A172 (cell line): ENCODE data around the gene TBC1D4. TPM values are rescaled to one million over a fixed set of nuclear protein-coding genes. Genes with fewer than 3 reads are reported as not detected.

Source experiments
- DNase-seq: peaks from one replicate; pipeline ENCODE4 v3.0.0-alpha.2; 2015; ENCODE audit warnings: low spot score
- total RNA-seq: library from RNA; depleted of rRNA; stranded (reverse); fragments of >200 nt; shearing (Covaris generic); gene quantifications from 2 replicates; pipeline ENCODE4 v1.2.3, GENCODE V29; 2014

The TBC1D4 gene
- total RNA-seq, 1 experiment from 2014 or later, result 5.9 TPM

GRCh38 chr13:75393839-75394520 is 88.0 kb downstream of the TBC1D4 start:
- DNase-seq, result no peak

DNA sequence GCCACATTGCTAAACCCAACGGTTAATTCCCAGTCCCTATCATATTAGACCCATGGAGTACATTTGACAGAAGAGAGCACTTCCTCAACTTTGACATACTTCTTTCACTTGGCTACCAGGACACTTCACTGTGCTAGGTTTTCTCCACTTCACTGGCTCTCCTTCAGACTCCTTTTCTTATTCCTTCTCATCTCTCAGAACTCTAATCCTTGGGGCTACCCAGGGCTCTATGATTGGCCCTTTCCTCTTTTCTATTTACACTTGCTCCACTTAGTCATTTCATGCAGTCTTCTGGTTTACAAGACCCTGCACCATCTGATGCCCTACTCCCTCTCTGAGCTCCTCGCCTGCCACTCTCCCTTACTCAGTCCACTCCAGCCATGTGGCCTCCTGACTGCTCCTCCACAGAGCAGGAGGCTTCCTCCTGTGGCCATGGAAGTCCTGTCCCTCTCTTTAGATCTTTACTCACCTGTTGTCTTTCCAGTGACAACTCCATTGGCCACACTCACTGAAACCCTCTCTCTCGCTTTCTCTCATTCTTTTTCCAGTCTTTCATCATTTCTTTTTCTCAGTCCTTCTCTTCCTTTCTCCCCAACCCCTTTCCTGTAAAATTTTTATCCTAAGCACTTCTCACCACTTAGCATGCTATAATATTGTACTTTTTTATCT is 90.4 kb downstream of the TBC1D4 start:
- DNase-seq, result no peak

DNA sequence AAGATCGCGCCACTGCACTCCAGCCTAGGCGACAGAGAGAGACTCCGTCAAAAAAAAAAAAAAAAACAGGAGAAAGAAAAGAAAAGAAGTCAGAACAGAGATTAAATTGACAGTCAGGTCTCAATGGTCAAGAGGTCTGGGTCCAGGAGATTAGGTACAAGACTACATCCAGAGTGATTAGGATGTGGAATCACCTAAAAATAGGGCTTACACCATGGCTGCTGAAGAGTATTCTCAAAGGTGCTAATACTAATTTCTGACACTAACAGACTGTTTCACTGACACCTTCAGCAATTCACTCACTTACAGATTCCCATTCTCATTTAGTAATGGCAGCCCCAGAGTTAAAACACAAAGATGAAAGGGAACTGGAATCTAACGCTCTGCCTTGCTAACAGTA is 91.7 kb downstream of the TBC1D4 start:
- no peak for DNase-seq

DNA sequence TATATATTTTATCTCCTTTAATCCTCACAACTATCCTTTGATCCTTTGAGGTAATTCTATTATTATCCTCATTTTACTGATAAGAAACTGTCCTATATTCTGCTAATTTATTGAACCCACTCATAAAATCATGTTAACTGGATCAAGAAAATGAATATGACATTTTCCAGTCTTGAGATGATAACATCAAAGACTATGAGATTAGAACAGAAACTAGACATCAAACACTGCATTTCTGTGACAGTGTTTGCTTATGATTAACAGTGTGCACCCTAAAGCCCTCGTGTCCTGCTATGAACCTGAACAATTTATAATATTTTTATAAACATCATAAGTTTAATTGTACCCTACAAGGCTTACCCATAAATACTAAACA is 96.3 kb downstream of the TBC1D4 start:
- DNase-seq, result no peak

DNA sequence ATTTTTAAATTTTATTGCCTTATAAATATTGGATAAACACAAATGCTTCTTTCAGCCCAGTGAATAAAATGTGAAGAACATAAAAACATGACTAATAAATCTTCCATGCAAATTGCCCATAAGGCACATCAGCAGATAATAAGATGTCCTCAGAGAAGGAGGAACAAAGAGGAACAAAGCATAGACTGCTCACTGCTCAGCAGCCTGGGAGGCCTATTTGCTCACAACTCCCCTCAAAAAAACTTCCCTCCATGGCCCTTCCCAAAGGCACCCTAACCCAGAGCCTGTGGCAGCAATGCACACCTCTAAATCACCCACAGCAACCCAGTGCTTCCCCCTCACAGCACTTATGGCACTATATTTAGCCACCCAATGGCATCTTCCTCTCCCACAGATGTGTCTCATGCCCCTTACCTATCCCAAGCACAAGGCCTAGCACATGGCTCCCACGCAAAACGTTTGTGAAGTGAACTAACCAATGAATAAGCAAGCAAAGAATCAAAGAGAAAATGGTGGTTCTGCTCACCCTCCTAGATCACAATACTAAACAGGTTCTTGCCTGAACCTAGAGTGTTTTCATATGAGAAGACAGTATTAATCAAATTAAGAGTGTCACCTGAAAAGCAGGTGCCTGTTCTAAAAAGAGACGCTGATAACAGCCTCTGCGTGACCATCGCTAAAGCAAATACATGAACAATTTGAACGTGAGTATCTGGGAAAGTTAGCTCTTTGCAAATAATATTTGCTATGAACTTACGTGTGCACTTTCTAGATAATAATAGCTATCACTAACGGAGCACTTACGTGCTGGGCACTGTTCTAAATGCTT is 96.9 kb downstream of the TBC1D4 start:
- DNase-seq, result no peak

DNA sequence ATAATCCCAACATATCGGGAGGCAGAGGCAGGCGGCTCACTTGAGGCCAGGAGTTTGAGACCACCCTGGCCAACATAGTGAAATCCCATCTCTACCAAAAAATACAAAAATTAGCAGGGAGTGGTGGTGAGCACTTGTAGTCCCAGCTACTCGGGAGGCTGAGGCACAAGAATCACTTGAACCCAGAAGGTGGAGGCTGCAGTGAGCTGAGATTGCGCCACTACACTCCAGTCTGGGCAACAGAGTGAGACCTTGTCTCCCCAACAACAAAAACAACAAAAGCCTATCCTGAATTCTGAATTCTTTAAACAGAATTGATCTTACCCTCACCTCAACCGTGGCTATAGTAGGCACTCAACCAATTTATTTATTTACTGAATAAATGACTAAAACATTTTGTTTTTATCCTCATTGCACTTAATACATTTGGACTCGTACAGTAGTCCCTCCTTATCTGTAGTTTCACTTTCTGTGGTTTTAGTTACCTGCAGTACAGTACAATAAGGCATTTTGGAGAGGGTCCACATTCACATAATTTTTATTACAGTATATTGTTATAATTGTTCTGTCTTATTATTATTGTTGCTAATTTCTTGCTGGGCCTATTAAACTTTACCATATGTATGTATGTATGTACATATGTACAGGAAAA is 98.8 kb downstream of the TBC1D4 start:
- no peak for DNase-seq

GRCh38 chr13:75378301-75378700 is 103.7 kb downstream of the TBC1D4 start:
- DNase-seq, result no peak

DNA sequence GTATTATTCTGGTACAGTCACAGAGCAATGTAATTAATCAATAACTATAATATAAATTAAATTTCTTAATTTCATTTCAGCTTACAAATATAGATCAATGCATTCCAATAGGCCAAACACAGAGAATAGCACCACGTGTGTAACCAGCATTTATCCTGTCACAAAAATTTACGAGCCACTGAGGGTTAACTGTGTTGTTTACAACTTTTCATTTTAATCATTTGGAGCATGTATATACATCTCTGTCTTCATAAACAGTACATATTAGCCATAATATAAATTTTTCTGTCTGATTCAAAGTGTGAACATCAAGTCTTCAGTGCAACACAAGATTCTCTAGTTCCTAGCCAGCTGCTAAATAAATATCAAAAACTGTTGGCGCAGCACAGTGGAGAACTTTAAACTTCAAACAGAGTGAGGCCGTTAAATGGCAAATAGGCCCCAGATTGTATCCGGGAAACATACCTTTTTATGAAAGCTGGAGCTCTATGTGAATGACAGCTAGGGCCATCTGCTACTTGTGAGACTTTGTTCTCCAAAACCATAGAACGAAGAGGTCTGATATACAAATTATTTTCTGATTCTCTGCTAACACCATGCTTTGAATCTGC is 105.1 kb downstream of the TBC1D4 start:
- no peak for DNase-seq

GRCh38 chr13:75375329-75375728 is 106.6 kb downstream of the TBC1D4 start:
- DNase-seq, result no peak

- DNase-seq, result no peak
These were observed 108.0 kb downstream of the TBC1D4 start for GRCh38 chr13:75373988-75374387.

- no peak for DNase-seq
These were observed 108.8 kb downstream of the TBC1D4 start for GRCh38 chr13:75372923-75373841.

DNA sequence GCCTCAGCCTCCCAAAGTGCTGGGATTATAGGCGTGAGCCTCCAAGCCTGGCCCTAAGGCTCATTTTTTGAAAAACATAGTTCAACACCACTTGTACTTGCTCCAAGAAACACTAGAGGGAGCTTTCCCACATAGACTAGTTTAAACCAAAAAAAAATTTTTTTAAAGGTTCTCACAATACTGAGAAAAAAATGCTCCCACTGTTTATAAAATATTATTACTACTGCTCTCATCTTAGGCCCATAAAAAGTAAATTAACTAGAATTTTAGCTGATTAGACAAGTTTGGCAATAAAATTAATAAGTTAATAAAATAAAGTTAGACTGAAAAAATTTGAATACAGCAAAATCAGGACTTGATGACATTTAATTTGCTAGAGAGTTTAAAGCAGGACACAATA is 109.5 kb downstream of the TBC1D4 start:
- DNase-seq, result peak; percentile 40

DNA sequence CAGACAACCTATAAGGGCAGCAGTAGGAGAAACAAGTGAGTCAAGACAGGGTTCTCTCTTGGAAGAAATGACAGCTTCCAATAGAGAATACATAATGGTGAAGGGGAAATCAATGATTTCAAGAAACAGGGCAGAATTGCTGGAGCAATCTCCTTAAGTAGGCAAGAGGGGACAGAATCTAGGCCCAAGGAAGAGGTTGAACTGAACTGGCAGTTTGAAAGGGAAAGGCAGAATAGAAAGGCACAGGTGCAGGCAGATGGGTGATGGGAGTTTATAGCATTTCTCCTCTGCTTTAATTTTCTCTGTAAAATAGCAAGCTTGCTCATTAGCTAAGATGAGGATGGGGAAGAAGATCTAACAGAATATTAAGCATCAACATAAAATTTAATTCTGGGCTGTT is 110.8 kb downstream of the TBC1D4 start:
- DNase-seq, result no peak

DNA sequence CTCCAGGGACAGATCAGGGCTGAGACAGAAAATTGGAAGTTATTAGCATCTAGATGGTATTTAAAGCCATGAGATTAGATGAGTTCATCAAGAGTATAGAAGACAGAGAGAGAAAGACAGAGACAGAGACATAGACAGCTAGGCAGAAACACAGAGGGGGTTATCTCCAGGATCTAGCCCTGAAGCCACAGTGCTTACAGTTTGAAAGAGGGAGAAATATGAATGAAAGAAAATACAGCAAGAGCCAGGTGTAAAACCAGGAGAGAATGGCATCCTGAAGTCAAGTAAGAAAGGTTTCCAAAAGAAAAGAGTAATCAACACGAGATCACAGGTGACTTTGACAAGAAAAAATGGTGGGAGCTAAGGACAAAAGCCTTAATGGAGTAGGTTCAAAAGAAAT is 111.2 kb downstream of the TBC1D4 start:
- no peak for DNase-seq

DNA sequence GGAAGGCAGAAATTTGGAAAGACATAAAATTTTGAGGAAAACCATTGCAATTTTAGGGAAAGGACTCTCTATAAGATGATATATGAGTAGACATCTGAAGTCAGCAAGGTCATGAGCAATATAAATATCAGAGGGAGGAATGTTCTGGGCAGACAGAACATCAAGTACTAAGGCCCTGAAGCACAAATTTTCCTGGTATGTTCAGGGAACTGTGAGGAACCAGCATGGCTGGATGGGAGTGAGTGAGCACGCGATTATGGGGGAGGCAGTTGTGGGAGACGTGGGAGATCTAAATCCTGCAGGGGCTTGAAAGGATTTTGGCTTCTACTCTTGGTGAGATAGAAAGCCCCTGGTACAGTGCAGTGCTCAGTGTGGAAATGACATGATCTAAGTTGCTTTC is 112.0 kb downstream of the TBC1D4 start:
- DNase-seq, result no peak

- DNase-seq, result peak; percentile 50
These were observed 113.8 kb downstream of the TBC1D4 start for GRCh38 chr13:75368167-75368566.

GRCh38 chr13:75366380-75367280 is 115.3 kb downstream of the TBC1D4 start:
- DNase-seq, result no peak

DNA sequence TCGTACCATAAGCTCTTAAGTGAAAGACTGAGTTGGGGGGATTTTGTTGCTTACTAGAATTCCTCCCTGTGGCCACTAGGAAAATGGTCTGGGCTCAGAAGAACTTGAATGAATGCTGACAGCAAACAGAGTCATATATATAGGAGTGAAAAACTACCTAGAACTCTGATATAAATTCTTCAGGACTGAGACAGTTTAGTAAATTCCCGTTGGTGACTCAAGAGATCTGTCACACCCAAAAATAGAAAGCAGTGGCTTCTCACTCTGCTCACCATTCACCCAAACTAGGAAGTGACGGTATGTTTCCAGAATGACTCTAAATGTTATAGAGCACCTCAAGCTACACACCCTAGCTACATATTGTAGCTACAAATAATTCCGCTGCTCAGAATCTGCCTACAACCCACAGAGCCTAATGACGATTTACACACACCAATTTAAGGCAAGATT is 116.2 kb downstream of the TBC1D4 start:
- DNase-seq, result peak; percentile 92

DNA sequence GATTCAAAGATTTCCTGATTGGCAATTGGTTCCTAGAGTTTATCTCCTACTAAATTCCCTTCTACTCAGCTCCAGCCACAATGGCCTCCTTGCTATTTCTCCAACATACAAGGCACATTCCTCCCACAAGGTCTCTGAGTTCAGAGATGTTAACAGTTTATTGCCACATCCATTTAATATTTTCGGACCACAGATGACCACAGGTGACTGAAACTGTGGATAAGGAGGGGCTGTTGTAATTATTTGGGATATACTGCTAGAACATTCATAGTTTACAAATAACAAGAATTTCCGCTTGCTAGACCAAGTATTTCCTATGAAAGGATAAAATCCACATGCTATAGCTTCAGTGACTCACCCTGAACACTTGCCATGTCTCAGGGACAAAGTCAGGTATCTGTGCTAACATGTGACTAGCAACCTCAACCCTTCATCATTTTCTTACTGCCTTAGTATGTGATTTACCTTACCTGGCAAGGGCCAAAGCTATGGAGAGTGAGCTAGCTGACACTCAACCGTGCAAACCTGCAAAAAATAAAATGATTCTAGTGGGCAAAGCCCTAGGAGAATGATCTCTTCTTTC is 117.7 kb downstream of the TBC1D4 start:
- peak; percentile 22 for DNase-seq
